Measurements from ENCODE around the gene PPFIA1.
"Not testable (repeated sequence)": the region's sequence is repeated elsewhere in the genome, so short reads cannot be mapped to it uniquely, and the experiment has no call there.

PPFIA1 gene

DNA sequence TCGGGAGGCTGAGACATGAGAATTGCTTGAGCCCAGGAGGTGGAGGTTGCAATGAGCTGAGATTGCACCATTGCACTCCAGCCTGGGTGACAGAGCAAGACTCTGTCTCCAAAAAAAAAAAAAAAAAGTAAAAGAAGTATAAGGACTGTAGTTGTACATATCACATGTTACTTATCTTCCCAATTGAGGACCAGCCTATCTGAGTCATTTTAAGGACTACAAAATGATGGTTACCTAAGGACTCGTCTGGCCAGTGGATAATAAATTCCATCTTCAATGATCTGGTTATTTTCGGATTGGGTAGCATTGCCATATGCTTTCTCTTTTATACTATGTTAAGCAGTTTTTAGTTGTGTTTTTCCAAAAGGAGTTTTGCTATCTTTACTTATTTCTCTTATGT, 55.3 kb downstream of the PPFIA1 start:
- no peak for DNase-seq (ENCODE audit: low spot score)

DNA sequence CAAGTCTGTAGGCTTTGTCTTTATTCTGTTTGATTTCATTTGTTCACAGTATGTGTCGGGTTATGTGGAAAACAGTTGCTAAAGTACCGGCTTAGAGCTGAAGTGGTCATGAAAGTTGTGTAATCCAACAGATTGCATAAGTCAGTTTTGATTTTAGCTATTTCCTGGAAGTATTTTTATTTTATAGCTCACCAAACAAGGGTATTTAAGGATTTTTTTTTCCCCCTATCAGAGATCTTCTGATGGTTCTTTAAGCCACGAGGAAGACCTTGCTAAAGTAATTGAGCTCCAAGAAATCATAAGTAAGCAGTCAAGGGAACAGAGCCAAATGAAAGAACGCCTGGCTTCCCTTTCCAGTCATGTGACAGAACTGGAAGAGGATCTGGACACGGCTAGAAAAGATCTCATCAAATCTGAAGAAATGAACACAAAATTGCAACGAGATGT, 55.9 kb downstream of the PPFIA1 start:
- DNase-seq (ENCODE audit: low spot score), result no peak

DNA sequence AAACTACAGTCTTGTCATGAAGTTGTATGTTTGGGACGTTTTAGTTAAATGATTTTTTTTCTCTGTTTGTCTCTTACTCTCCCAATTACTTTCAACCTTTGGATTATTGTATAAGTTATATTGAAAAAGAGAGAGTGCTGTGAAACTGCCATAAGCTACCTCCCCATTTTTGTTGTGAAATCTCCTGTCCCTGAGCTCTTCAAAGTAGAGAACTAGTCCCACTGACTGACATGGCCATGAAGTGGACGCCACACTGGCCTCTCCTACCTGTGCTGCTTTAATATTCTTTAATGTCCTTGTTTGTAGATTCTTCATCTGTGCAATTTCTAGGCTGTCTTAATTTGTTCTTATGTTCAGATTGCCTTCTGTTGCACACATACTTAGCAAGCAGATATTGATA, 56.3 kb downstream of the PPFIA1 start:
- no peak for DNase-seq (ENCODE audit: low spot score)

DNA sequence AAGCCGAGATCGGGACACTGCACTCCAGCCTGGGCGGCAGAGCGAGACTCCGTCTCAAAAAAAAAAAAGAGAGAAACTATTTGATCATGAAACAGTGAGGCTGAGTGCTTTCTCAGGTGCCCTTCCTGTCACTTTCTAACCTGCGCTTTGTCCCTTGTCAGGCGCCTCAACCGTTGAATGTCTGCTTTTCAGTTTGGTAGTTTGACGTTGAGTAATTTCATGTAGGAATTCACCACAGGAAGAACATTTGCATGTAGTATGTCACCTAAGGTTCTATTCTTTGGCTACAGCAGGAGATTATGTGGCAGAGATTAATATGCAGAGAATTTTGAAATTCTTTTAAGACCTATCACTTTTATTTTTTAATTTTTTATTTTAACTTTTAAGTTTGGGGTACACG, 57.2 kb downstream of the PPFIA1 start:
- no peak for DNase-seq (ENCODE audit: low spot score)

DNA sequence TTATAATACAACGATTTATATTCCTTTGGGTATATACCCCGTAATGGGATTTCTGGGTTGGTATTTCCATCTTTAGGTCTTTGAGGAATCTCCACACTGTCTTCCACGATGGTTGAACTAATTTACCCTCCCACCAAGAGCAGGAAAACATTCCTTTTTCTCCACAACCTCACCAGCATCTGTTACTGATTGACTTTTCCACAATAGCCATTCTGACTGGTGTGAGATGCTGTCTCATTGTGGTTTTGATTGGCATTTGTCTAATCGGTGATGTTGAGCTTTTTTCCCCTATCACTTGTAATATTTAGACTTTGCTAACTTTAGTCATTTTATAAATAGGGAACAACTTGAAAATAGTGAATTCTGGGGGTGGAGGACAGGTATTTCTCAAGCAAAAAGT, 58.1 kb downstream of the PPFIA1 start:
- no peak for DNase-seq (ENCODE audit: low spot score)

DNA sequence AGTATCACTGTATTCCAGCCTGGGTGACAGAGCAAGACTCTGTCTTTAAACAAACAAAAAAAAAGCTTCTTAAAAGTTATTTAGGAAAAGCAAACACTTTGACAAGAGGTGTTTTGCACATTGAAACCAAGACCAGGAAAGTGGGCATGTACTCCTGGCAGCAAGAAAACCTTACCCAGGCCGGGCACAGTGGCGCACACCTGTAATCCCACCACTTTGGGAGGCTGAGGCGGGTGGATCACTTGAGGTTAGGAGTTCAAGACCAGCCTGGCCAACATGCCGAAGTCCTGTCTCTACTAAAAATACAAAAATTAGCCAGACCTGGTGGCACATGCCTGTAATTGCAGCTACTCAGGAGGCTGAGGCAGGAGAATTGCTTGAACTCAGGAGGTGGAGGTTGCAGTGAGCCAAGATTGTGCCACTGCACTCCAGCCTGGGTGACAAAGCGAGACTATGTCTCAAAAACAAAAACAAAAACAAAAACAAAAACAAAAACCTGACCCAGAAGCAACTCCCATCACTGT, 60.9 kb downstream of the PPFIA1 start:
- DNase-seq (ENCODE audit: low spot score), result not testable (repeated sequence)

DNA sequence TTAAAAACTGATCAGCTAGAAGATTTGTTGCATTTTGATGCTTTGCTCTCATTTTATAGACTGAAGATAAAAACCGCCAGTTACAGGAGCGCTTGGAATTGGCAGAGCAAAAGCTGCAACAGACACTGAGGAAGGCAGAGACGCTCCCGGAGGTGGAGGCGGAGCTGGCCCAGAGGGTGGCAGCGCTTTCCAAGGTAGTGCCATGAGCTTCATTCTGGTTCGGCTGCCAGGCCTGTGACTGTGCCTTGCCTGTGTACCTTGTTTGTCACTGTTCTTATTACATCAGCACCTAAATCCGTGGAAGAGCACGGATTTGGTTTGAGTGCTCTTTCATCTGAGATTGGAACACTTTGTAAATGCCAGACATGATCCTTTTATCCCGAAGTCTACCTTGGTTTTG, 61.4 kb downstream of the PPFIA1 start:
- DNase-seq (ENCODE audit: low spot score), result no peak

DNA sequence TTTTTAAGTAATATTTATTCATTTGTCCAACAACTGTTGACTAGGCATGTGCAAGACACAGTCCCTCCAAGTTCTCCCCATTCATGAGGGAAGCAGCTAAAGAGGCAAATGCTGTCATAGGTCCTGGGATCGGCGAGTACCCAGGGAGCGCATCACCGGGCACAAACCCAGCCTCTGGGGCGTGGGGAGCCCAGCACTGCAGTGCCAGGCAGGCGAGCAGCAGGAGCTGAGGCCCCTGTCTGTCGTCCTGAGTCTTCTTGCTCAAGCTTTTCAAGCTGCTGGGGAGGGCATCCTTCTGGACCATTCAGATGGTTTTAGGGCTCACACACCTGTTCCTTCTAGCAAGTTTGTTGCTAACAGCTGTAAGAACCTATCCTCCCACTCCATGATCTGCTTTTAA, 62.1 kb downstream of the PPFIA1 start:
- DNase-seq (ENCODE audit: low spot score), result no peak

DNA sequence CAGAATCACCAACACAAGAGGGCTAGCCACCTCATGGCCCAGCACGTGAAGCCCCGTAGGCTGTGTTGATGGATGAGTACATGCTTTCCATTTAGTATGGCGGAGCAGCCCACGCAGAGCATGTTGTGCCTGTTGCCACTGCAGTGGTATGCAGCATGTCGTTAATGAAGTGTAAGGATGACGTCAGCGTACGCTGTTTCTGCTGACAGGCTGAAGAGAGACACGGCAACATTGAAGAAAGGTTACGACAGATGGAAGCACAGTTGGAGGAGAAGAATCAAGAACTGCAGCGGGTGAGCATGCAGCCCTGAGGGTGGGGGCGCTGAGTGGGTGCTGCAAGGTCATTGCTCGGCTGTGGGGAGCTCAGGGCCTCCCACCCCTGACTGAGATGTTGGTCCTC, 62.8 kb downstream of the PPFIA1 start:
- DNase-seq (ENCODE audit: low spot score), result no peak

DNA sequence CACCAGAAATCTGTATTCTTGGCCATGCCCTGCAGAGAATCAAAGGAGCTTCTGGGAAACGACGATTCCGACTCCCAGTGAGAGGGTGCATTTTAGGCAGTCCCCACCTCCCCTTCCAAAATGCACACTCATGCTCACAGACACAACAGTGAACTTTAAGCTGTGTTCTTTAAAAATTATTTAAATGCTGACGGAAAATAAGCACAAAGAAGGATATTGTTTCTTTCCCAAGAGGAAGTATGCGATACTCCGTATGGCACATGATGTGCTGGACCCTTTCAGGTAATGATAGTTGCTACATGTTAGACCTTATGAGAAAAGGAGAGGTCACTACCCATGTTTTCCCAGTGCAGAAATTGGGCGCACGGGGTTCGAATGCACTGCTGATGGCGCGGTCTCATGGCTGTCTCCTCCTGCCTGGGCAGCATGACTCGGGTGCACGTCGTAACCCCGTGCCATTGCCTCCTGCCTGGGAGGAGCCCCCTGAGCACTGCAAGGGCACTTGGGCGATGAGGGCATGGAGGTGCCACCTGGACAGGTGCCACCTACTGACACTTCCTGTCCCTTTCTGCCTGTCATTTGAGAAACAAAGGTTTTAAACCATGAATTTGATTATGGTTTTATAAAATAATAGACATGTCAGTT, 64.0 kb downstream of the PPFIA1 start:
- DNase-seq (ENCODE audit: low spot score), result no peak

DNA sequence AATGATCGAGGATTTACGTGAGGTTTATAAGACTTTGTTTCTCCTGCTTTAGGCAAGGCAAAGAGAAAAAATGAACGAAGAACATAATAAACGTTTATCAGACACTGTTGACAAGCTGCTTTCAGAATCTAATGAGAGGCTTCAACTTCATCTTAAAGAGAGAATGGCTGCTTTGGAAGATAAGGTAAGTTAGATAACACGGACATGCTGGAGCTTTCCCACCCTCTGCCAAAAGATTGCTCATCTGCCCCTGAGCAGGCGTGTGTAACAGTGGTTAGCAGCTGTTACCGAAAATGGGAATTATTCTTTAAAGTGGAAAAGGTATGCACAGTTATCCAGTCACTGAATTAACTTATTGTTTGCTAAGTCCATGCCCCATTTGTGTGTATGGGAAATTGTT, 65.0 kb downstream of the PPFIA1 start:
- DNase-seq (ENCODE audit: low spot score), result no peak

DNA sequence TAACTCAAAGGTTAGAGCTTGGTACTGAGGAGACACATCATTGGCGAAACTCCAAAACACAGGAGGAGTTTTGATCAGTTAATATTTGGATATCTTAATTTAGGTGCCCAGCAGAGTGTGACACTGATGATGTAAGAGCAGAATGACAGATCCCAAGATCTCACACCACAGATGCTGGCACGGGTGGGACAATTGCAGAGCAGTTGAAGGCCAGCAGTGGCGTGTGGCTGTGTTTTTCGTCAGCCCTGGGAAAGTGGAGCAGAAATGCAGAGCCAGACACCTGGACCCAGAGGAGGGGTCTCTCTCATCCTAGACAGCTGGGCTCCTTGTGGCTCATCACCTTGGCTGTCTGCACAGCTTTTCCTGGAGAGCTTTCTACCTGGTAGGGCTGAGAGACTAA, 68.1 kb downstream of the PPFIA1 start:
- no peak for DNase-seq (ENCODE audit: low spot score)

DNA sequence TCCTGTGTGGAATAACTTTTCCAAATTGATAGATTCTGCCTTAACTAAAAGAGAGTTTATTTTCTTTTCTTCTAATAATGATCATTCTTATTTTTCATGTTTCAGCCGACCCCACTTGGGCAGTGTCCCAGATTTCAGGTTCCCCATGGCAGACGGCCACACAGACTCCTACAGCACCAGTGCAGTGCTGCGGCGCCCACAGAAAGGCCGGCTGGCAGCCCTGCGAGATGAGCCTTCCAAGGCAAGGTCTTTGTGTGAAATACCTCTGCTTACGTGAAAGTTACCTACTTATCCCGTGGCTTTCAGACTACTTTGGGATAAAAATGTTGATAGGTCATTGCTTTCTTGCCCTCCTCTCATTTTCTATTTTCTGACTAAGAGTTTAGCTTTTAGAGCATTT, 68.6 kb downstream of the PPFIA1 start:
- DNase-seq (ENCODE audit: low spot score), result no peak

DNA sequence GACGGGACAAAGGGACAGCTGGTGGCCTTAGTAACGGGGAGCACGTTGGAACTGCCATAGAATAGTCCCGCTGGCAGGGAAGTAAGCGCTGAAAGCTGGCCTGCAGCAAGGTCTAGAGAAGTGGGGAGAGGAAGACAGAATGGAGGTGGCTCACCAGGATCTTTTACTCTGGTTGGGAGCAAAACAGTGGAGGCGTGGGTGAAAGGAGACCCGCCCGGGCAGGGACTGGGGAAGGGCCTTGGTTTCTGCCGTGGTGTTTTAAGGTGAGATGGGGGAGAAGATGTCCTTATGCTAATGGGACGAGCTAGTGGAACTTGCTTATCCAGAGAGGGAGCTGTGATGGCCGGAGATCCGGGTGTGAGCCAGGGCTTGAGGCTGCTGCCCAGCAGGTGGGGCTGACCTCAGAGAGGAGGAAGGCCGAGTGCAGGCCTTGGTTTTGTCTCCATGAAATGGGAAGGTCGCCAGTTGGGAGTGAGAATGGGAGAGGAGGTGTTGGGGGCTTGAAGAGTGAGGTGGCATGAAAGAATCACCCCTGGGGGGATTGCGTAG, 71.5 kb downstream of the PPFIA1 start:
- DNase-seq (ENCODE audit: low spot score), result no peak

DNA sequence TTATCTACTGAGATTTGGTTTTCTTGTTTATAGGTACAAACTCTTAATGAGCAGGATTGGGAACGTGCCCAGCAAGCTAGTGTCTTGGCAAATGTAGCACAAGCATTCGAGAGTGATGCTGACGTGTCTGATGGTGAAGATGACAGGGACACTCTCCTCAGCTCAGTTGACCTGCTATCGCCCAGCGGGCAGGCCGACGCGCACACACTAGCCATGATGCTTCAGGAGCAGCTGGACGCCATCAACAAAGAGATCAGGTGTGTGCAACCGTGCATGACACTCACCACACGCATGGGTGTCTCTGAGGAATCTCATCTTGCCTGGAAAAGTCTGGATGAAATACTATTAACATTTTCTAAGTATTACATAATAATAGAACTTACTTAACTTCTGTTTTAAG, 73.1 kb downstream of the PPFIA1 start:
- DNase-seq (ENCODE audit: low spot score), result no peak

DNA sequence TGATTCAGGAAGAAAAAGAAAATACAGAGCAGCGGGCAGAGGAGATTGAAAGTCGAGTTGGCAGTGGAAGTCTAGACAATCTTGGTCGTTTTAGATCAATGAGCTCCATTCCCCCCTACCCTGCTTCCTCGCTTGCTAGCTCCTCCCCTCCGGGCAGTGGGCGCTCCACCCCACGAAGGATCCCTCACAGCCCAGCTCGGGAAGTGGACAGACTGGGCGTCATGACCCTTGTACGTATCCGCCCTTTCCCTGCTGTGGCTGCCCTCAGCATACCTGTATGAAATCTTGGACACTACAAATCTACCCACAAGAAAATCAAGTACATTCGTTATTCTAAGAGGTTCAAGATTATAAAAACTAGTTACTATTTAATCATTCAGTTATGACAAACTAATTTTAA, 77.7 kb downstream of the PPFIA1 start:
- DNase-seq (ENCODE audit: low spot score), result no peak

DNA sequence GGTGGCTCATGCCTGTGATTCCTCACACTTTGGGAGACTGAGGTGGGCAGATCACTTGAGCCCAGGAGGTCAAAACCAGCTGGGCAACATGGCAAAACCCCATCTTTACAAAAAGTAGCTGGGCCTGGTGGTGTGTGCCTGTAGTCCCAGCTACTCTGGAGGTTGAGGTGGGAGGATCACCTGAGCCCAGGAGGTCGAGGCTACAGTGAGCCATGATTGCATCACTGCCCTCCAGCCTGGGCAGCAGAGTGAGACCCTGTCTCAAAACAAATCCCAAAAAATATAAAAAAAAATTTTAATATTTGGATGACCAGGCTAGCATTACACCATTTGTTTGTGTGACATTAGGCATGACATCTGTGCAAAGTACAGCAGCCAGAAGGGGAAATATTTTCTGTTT, 78.1 kb downstream of the PPFIA1 start:
- DNase-seq (ENCODE audit: low spot score), result no peak

DNA sequence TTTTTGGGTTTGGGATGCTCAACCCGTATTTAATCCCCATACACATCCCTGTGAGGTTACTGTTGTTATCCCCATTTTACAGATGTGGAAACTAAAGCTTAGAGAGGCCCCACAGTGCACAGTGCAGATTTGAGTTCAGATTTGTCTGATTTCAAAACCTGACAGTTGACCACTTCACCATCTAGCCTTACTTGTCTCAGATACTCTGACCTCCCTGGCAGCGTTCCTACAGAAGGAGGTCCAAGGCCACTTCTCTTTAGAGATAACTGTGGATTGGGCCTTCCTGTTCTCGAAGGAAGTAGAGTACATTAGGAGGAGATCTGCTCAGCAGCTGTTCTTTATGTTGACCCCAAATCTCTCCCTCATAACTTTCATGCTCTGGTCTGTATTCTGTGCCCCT, 81.2 kb downstream of the PPFIA1 start:
- DNase-seq (ENCODE audit: low spot score), result no peak

DNA sequence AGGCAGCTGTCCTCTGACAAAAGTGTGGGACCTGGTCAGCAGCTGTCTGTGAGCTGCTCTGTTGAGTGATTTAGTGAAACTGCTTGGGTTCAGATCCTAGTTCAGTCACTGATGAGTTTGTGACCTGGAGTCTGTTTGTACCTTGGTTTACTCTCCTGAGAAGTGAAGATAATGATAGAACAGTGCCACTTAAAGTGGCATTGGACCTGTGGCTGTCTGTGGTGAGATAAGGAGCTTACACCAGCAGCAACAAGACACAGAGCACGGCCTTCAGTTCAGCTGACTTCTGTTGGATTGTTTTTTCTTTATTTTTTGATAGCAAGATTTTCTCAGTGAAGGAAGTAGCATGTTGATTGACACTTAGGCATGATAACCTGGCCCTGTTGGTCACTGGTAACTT, 81.6 kb downstream of the PPFIA1 start:
- DNase-seq (ENCODE audit: low spot score), result no peak

DNA sequence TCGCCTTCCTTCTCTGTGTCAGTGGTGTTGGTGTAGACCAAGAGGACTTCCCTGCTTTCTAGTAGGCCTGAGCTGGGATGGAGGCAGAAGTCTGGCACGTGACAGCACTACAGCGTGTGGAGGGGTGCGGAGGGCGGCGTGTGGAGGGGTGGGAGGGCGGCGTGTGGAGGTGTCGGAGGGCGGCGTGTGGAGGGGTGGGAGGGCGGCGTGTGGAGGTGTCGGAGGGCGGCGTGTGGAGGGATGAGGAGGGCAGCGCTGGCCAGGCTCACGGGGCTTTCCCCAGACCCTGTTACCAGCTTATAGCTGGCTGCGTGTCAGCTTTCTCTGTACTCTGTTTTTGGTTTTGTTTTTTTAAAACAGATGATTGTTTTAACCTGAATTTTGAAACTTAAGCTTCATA, 82.1 kb downstream of the PPFIA1 start:
- DNase-seq (ENCODE audit: low spot score), result no peak

DNA sequence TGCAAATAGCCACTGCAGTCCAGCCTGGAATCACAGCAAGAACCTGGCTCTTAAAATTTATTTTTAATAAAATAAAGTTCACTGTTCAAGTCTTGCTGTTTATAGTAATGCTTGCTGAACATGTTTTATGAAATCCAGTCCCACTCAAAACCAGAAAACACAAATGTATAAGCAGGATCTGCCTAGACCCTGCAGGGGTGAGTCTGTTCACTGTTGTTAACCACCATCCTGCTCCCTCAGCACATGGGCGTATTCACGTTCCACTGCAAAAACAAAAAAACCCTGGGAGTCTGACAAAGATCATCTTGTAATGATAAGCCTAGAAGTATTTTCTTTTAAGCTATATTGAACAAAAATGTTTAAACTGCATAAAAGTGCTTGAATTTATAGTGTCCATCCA, 82.8 kb downstream of the PPFIA1 start:
- DNase-seq (ENCODE audit: low spot score), result no peak

DNA sequence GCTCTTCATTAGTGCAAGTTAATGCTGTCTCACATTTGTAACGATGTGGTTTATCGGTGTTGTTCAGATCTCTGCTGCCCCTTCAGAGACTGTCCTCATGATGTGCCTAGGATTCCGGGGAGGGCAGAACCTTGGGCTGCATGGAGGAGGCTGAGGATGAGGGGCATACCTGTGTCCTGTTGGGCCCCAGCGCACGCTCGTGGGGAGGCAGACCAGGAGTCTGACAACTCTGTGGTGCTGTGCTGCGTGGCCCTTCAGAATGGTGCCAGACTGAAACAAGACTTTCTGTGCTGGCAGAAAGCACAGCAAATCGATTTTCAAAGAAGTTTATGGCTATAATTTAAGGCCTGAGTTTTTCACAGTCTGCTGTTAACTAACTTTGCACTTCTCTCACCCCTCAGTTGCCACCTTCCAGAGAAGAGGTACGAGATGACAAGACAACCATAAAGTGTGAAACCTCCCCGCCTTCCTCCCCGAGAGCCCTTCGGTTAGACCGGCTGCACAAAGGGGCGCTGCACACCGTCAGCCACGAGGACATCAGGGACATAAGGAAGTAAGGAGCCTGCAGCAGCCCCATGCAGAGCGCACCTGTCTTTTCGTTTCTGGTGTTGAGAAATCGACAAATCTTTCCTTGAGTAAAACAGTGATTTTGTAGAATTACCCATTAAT, 83.5 kb downstream of the PPFIA1 start:
- DNase-seq (ENCODE audit: low spot score), result no peak

DNA sequence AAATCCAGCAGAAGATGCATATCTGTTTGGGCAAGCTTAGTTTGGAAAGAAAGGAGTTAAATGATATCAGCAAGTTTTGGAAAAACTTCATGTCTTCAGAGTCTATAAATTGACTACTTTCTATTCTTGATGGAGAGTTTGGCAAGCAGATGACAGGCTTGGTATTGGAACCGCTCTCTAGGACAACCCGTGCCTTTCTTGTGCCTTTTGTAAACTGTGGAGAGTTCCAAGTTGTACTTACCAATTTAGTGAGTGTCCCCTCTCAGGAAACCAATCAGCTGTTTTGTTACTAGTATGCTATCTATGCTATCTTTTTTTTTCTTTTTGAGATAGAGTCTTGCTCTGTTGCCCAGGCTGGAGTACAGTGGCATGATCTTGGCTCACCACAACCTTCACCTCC, 84.1 kb downstream of the PPFIA1 start:
- DNase-seq (ENCODE audit: low spot score), result no peak

DNA sequence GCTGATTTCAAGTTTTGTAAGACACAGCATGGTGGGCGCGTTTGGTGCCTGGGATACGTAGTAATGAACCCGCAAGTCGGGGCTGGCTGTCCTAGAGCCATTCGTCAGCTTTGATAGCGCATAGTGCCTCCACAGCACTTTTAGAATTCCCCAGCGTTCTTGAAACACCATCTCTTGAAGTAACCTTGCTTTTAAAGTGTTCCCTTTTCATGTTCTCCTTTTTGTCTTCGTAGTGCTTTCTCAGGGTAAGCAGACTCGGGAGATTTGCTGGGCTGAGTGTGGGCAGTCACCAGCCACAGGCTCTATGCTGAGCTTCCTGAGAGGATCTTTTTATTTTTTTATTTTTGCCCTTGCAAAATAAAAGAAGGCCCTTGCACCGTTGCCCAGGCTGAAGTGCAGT, 88.3 kb downstream of the PPFIA1 start:
- DNase-seq (ENCODE audit: low spot score), result no peak
